ENCODE measurements around the gene RTP5.

The RTP5 gene

DNA sequence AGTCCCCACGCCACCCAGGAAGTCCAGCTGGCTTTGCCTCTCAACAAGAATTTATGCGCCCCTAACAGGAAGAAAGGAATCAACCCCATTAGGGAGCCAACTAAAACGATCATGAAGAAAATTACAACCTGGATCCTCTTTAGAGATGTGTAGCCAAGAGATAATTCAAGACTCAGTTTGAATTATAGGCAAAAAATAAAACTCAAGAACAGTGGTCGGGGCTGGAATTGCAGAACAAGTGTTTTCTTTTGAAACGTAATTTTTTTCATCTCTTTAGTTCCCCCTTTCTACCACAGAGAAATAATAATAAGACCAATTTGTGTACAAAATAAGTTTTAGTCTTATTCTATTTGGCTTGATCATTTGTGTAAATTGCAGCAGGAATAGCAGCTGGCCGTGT lies 33.2 kb upstream of the RTP5 start:
- ATAC-seq (ENCODE audit: insufficient read depth, low read depth): no peak

GRCh38 chr2:241837197-241837965 lies 32.1 kb upstream of the RTP5 start:
- no peak overlapping the region for H2AFZ ChIP-seq (ENCODE audit: low read depth, low read length)
- TF ChIP-seq, protein P1, sequence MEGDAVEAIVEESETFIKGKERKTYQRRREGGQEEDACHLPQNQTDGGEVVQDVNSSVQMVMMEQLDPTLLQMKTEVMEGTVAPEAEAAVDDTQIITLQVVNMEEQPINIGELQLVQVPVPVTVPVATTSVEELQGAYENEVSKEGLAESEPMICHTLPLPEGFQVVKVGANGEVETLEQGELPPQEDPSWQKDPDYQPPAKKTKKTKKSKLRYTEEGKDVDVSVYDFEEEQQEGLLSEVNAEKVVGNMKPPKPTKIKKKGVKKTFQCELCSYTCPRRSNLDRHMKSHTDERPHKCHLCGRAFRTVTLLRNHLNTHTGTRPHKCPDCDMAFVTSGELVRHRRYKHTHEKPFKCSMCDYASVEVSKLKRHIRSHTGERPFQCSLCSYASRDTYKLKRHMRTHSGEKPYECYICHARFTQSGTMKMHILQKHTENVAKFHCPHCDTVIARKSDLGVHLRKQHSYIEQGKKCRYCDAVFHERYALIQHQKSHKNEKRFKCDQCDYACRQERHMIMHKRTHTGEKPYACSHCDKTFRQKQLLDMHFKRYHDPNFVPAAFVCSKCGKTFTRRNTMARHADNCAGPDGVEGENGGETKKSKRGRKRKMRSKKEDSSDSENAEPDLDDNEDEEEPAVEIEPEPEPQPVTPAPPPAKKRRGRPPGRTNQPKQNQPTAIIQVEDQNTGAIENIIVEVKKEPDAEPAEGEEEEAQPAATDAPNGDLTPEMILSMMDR (IDR thresholded peaks at IDR 0.05; ENCODE audit: borderline replicate concordance, extremely low read depth, low read length, poor library complexity, severe bottlenecking): no peak
- no peak for TF ChIP-seq EZH2 (IDR thresholded peaks at IDR 0.05; ENCODE audit: borderline replicate concordance, low read depth, low read length, severe bottlenecking)

More for the DNA sequence above, 33.2 kb upstream of the RTP5 start:
- no peaks in the 10 kb centered on the region for H3K4me1 ChIP-seq (ENCODE audit: insufficient read depth, low read length)
- H3K27ac ChIP-seq (ENCODE audit: low read length): no peak overlapping the region
- H3K9me3 ChIP-seq (ENCODE audit: insufficient read depth, low read length, severe bottlenecking): no peaks in the 10 kb centered on the region
- H4K20me1 ChIP-seq (ENCODE audit: insufficient read depth, low read length): no peaks in the 10 kb centered on the region
- no peak for DNase-seq
- peaks cover 11% of the 10 kb centered on the region for H3K27me3 ChIP-seq (ENCODE audit: insufficient read depth, low read length, poor library complexity)
- no peaks in the 10 kb centered on the region for H3K36me3 ChIP-seq (ENCODE audit: insufficient read depth, low read length)
- no peaks in the 10 kb centered on the region for H3K79me2 ChIP-seq (ENCODE audit: insufficient read depth, low read length)
- no peak overlapping the region for H3K9ac ChIP-seq (ENCODE audit: low read depth, low read length)
- H3K4me2 ChIP-seq (ENCODE audit: insufficient read depth, low read length): no peak overlapping the region
- TF ChIP-seq, protein P1 (IDR thresholded peaks at IDR 0.05; ENCODE audit: borderline replicate concordance, extremely low read depth, low read length, poor library complexity, severe bottlenecking): no peak
- TF ChIP-seq EZH2 (IDR thresholded peaks at IDR 0.05; ENCODE audit: borderline replicate concordance, low read depth, low read length, severe bottlenecking): no peak
- H3K4me3 ChIP-seq (ENCODE audit: low read depth in 1 of 2, low read length in 2 of 2): no peak overlapping the region
- H2AFZ ChIP-seq (ENCODE audit: low read depth, low read length): no peak overlapping the region

DNA sequence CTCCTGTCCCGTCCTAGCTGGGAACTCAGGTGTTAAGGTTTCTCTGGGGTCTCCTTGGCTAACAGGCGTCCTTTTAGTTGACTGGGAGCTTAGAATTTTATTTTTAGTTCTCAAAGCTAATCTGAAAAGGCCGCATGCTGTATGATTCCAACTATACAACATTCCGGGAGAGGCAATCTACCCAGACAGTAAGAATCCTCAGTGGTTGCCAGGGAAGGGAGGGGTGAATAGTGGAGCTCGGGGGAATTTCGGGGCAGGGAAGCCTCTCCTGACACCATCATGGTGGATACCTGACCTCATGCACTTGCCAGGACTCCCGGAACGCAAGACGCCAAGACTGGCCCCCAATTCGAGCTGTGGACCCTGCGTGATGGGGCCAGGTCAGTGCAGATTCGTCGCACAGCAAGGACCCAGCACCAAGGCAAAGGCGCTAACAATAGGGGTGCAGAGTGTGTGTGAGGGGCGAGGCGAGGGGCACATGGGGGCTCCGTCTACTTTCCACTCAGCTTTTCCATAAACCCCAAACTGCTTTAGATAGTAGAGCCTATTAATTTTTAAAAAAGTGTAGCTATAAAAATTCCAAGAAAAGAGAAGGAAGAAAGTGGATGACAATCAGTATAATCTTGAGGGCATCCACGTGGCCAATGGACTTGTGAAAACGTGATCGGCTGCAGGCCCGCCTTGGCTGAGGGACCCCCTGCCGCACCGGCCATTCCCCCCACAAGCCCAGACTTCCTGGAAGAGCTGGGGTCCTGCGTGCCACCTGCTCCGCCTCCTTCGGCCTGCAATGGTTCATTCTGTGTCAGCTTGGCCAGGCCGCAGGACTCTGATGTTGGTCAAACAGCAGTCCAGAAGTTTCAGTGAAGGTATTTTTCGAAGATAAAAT lies 28.1 kb upstream of the RTP5 start:
- Histone ChIP-seq H3K4me1 (ENCODE audit: insufficient read depth, low read length) (no peaks in the 10 kb centered on the region), H3K36me3 (ENCODE audit: insufficient read depth, low read length) (no peaks in the 10 kb centered on the region), H3K4me3 (ENCODE audit: low read depth in 1 of 2, low read length in 2 of 2) (no peak overlapping the region), H2AFZ (ENCODE audit: low read depth, low read length) (no peak overlapping the region), H3K27ac (ENCODE audit: low read length) (no peak overlapping the region), H3K27me3 (ENCODE audit: insufficient read depth, low read length, poor library complexity) (peaks cover 16% of the 10 kb centered on the region), H3K4me2 (ENCODE audit: insufficient read depth, low read length) (no peak overlapping the region), H4K20me1 (ENCODE audit: insufficient read depth, low read length) (no peaks in the 10 kb centered on the region), H3K9ac (ENCODE audit: low read depth, low read length) (no peak overlapping the region), H3K79me2 (ENCODE audit: insufficient read depth, low read length) (no peaks in the 10 kb centered on the region), H3K9me3 (ENCODE audit: insufficient read depth, low read length, severe bottlenecking) (no peaks in the 10 kb centered on the region)
- DNase-seq (no peak), ATAC-seq (ENCODE audit: insufficient read depth, low read depth) (no peak)
- TF ChIP-seq, protein P1 (IDR thresholded peaks at IDR 0.05; ENCODE audit: borderline replicate concordance, extremely low read depth, low read length, poor library complexity, severe bottlenecking): no peak
- no peak for TF ChIP-seq EZH2 (IDR thresholded peaks at IDR 0.05; ENCODE audit: borderline replicate concordance, low read depth, low read length, severe bottlenecking)

More at GRCh38 chr2:241837197-241837965, 32.1 kb upstream of the RTP5 start:
- no peak for DNase-seq
- no peaks in the 10 kb centered on the region for H3K79me2 ChIP-seq (ENCODE audit: insufficient read depth, low read length)
- no peaks in the 10 kb centered on the region for H4K20me1 ChIP-seq (ENCODE audit: insufficient read depth, low read length)
- H3K27me3 ChIP-seq (ENCODE audit: insufficient read depth, low read length, poor library complexity): peaks cover 10% of the 10 kb centered on the region
- no peaks in the 10 kb centered on the region for H3K9me3 ChIP-seq (ENCODE audit: insufficient read depth, low read length, severe bottlenecking)
- H3K27ac ChIP-seq (ENCODE audit: low read length): no peak overlapping the region
- H3K36me3 ChIP-seq (ENCODE audit: insufficient read depth, low read length): no peaks in the 10 kb centered on the region
- no peak overlapping the region for H3K4me2 ChIP-seq (ENCODE audit: insufficient read depth, low read length)
- no peak overlapping the region for H3K4me3 ChIP-seq (ENCODE audit: low read depth in 1 of 2, low read length in 2 of 2)
- H3K4me1 ChIP-seq (ENCODE audit: insufficient read depth, low read length): no peaks in the 10 kb centered on the region
- no peak overlapping the region for H3K9ac ChIP-seq (ENCODE audit: low read depth, low read length)
- no peak for ATAC-seq (ENCODE audit: insufficient read depth, low read depth)
